NCI-H82 (cell line): ENCODE measurements around the gene APEH.
A peak's percentile ranks its signal among the peaks of the same experiment; 100 is the strongest.

ENCODE experiments used
- DNase-seq: peaks from one replicate; lab custom pipeline; 2025; lab: John Stamatoyannopoulos, UW

The APEH gene

DNA sequence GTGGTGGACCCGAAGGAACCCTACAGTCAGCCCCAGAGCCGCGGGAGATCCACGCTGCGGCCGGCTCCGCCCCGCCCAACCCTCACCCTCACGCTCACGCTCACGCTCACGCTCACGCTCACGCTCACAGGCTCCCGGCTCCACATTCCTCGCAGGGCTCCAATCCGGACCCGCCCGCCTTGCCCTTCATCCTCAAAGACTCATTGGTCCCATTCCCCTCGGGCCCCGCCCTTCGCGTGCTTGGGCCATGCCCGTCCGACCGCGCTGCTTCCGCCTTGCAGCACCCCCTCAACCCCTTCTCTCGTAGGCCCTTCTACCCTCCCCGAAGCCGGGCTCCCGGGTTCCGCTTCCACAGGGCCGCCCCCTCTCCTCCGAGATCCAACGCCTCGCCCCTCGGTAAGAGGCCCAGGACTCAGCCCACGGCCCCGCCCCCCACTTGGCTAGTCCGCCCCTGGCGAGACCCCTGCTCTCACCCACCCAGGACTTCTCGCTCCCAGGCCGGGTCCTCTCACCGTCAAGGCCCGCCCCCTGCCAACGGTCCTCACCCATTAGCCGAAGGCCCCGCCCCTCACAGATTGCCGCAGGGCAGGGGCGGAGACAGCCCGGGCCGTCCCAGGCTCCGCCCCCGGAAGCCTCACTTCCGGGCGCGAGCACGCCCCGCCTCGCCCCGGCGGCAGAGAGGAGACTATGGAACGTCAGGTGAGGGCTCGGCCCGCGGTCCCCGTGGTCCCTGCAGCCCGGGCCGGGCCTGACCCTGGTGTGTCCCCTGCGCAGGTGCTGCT, at the start of gene APEH:
Gene APEH, plus strand, starts transcription at position 637 of the 782 bp plus-strand sequence. Its CDS starts 51 bp downstream, at position 688.
- no peak for DNase-seq

DNA sequence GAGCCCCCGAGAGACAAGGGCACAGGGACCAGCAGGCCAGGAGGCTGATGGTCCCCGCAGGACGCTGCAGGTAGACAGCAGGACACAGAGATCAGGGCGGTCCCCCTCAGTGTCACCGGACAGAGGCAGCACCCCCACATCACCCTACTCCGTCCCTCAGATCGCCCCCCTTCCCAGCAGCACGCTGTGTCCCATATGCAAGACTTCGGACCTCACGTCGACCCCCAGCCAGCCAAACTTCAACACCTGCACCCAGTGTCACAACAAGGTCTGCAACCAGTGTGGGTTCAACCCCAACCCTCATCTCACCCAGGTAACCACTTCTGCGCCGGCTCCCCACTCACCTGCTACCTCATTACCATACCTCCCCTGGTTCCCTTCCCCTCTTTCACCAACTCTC, 49.1 kb upstream of the APEH start:
- DNase-seq, result no peak

DNA sequence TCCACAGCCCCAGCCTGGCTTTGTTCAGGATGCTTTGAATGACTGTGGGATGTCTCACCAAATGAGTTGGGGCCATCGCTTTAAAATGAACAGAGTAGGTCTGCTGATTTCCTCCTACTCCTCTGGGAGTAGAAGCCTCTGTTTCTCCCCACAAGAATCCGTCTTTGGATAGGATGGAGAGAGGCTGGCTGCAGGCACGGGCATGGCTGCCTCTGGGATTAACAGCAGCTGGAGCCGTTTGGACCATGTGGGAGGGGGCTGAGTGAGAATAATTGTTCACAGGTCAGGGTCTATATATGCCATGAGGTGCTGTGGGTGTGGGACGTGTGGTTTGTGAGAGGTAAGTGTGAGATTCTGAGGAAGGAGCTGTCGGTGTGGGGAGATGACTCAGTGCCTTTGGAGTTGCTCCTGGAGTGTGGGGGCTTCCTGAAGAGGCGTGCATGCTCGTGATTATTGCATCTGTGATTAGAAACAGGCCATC, 48.0 kb upstream of the APEH start:
- no peak for DNase-seq

DNA sequence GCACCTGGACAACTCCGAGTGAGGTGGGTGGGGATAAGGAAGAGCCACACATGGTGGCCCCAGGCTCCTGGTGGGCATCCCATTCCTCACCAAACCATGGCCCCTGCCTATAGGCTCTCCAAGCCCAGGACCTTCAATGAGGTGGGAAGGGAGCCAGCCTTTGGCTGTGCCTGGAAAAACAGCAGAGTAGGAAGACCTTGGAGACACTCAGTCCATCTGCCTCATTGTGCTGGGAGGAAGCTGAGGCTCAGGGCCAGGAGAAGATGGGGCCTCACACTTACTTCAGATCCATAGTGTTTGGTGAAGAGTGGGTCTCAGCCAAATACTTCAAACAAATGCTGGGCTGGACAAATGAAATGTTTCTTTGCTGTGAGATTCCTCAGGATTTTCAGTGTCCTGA, 47.4 kb upstream of the APEH start:
- DNase-seq, result no peak

DNA sequence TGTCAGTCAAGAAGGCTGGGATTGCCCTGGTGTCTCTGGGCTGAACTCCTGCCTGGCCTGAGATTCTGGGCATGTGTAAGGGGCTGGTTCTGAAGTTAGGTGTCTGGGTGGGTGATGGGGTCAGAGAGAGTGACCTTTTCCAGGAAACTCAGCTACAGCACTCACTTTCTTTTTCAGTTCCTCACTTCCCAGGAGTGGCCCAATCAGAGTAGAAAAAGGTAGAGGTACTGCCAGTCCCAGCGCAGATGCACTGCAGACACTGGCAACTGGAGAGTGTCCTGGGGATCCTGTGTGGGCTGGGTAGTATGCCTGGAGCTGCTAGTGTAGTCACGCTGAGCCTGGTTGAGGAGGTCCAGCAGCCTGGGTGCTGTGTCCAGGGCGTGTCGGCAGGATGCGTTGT, 46.5 kb upstream of the APEH start:
- no peak for DNase-seq

DNA sequence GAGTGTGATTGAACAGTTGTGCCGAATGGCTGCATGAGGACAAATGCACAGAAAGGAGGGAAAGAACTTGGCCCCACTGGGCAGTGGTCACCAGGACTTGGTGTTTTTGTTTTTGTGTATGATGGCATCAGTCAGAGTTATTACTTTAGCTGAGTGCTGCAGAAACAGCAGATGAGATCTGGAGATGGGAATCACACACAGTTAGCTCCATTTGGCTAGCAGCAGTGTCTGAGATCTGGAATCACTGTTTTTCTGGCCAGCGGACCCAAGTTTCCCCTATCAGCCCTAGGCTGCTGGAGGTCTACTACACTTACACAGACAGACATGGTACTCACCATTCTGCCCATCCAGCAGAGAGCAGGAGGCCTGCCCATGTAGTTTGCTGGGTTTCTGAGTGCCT, 45.9 kb upstream of the APEH start:
- no peak for DNase-seq

DNA sequence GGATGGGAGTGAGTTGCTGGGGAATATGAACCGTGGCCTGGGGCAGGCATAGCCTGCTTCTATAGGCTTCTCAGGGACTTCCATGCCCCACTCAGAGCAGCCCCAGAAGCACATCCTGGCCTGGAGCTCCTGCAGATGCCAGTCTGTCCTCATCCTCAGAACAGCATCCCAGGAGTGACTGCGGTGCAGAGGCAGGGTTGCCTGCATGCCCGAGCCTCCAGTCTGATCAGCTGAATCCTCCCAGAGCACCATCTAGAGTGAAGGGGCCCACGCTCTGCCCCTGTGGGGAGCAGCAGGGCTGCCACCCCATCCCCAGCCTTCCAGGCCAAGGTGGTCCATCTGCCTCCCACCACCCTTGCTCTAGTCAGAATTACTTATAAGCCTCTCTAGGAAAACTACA, 44.7 kb upstream of the APEH start:
- no peak for DNase-seq

DNA sequence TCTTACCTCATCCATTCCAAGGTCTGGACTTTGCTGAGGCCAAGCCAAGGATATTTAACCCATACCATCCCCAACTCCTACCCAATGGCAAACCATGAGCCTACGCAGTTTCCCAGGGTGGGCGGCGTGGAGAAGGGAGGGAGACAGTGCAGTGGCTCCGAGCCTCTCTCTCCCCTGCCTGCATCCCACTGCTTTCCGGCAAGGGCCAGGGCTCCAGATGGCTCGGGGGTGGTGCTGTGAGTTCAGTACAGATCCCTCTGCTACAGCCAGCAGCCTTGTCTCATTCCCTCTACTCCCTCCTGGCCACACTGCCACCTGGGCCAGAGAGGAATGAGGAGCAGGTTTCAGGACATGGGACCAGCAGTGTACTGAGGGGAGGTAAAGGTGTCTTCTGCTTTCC, 44.3 kb upstream of the APEH start:
- DNase-seq, result peak; percentile 54

DNA sequence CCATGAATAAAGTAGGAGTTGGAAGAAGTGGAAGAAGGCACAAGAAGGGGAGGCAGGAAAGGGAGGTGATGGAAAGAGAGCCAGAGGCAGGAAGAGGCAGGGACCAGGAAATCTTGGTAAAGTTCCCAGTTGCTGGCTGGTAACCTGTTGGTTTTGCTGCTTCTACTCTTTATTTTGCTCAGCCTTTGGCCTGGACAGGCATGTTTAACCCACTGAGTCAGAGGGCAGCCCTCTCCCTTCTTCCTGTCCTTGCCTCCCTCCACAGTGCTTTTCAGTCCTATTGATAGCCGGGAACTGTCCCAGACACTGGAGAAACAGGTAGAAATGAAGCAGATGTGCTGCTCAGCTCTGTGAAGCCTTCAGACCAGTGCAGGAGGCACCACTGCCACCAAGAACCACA, 43.4 kb upstream of the APEH start:
- no peak for DNase-seq

DNA sequence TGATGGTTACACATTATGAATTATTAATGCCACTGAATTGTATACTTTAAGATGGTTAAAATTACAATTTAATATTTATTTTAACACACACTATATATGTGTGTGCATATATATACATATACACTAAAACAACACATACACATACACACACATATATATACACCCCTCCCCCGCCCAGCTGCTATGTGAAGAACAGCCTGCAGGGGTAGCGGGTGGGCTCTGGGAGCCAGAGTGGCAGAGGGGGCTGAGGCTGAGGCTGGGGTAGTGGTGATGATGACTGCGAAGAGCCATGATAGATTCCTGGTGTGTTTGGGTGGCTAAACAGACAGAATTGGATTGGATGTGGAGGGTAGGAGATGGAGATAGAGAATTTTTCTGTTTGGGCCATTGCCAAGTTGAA, 39.4 kb upstream of the APEH start:
- DNase-seq, result peak; percentile 19

DNA sequence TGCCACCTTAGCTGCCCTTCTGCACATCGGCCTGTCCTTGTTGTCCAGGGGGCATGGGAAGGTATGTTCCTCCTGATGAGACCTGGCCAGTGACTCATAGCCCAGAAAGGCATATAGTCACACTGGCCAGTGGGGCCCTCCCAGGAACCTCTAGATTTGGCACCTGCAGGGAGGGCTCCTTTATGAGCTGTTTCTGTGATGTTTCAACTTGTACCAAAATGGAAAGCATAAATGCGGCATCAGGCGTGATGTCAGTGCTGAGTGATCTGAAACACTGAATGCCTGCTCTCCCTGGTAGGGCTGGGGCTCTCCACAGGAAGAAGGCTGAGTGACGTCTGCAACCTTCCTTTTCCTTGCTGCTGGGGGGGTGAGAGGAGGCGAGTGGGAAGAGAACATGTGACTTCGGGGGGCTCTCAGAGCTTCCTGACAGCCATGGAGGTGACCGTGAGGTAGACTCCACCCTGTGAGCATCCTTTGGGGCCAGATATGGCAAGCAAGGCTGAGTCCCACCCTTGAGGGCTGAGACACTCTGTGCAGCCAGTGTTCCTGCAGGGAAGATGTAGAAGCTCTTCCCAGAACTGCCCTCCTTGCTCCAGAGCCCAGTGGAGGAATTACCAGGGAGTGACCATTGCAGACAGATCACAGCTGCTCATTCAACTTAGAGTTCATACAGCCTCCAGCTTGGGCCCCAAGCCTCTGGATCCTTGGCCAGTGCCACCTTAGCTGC, 37.1 kb upstream of the APEH start:
- no peak for DNase-seq

DNA sequence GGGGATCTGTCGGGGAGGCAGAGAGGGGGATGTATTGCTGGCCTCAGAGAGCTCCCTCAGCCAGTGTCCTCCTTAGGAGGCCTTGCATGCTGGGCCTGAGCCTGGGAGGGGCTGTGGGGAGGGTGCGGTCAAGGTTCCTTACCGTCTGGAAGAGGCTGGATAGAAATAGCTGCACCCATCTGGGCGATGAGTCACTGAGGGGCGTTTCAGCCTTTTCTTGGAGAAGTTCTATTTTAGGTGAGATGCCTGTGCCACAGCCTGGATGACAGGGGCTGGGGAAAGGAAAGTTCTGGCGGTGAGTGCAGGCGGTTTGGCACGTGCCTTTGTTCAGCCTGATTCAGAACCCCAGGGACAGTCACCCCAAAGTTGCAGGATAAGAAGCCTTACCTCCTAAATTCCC, 35.7 kb upstream of the APEH start:
- DNase-seq, result no peak

DNA sequence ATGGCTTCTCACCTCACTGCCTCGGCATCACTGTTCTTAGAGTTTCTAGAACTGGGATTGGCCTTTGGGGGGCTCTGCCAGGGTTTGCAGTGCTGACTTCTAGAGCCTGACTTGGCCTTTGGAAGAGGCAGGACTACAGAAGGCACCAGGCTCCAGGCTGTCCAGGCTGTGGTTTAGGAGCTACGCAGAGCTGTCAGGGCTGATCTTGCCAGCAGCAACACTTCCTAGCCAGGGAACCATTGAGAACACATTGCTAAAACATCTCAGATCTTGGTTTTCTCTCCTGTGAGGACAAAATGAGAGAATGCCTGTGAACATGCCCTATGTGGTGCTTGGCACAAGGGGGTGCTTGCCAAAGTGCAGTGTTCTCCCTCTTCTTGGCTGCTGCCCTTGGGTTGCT, 34.6 kb upstream of the APEH start:
- DNase-seq, result no peak

DNA sequence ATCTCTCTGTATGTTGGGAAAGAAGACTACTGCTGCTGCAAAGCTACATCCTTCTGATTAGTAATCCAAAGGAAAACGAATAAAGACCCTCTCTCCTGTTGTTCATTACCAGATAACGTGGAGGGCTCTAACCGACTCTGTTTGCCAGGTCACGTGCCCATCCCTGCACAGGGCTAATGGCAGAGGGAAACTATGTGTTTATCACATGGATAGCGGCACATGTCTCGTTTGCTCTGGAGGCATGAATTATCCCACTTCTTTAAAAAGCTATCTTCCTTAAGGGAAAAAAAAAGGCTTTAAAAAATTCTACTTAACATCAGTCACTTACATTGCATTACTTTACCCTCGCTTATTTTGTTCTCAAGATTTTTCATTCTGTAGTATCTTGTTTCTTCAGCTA, 32.9 kb upstream of the APEH start:
- DNase-seq, result no peak

DNA sequence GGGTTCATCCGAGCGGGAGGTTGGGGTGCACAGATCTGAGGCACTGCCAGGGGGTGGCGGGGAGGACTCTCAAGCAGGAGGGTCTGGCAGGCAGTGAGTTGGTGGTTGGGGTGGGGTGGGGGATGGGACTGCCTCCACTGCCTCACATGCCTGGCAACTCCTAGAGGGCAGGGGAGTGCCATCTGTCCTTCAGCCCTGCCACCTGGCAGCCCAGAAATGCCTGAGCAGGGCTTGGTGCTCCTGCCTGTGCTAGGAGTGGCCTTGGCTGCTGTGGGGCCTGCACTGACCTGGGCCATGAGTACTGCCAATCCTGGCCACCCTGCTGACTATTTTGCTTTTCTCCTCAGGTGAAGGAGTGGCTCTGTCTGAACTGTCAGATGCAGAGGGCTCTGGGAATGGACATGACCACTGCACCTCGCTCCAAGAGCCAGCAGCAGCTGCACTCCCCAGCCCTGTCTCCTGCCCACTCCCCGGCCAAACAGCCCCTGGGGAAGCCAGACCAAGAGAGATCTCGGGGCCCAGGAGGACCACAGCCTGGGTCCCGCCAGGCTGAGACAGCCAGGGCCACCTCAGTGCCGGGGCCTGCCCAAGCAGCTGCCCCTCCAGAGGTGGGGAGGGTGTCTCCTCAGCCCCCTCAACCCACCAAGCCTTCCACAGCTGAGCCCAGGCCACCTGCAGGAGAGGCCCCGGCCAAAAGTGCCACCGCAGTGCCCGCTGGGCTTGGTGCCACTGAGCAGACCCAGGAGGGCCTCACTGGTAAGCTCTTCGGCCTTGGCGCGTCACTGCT, 32.0 kb upstream of the APEH start:
- no peak for DNase-seq

DNA sequence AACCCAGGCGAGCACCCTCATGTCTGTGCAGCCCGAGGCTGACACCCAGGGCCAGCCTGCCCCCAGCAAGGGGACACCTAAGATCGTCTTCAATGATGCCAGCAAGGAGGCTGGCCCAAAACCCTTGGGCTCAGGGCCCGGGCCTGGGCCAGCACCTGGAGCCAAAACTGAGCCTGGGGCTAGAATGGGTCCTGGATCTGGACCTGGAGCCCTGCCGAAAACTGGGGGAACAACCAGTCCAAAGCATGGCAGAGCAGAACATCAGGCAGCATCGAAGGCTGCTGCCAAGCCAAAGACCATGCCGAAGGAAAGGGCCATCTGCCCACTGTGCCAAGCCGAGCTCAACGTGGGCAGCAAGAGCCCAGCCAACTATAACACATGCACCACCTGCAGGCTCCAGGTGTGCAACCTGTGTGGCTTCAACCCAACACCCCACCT, 31.4 kb upstream of the APEH start:
- DNase-seq, result no peak

DNA sequence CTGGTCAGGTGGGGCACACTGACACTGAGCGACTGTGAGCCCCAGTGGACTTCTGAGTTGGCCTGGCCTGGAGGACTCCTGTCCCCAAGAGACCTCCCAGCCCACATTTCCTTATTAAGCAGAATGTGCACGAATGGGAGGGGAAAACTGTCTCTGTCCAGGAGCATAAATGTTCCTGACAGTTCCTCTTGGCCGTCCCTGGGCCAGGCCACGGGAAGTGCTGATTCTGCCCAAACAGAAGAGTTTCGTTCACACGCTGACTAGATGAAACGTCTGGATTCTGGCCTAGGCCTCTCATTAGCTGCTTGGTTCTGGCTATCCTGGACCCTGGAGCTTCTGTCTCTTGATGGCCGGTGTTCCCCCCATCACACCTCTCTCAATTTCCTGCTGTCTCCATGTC, 29.5 kb upstream of the APEH start:
- no peak for DNase-seq

DNA sequence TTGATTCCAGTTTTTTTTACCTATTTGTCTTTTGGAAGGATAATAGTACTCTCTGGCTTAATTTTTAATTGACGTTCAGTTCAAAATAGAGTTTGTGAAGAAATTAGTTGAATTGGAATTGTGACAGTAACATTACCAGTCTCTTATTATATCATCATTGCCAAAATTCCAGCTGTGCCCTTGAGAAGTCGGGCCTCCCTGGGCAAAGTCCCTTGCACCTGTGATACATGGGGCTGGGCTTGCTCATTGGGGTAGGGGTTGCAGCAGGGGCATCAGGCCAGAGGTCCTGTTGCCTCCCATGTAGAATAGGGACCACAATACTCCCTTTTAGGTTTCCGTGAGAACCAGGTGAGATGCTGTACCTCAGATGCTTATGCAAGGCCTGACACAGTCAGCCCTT, 27.9 kb upstream of the APEH start:
- no peak for DNase-seq

DNA sequence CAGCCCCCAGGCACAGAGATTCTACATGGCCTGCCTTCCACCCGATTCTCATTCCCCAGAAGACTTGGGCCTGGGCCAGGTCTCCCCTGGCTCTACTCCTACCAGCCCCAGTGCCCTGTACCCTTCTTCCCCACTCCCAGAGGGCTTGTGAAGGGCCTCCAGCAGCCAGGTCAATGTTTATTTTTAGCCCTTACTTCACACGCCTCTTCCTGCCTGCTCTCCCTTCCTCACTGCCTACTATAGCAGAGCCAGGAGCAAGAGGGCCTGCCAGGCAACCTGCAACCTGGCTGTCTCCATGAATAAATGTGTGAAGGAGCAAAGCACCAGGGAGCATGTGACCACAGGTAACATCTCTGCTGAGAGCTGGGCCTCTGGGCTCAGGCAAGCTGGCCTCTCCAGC, 26.4 kb upstream of the APEH start:
- no peak for DNase-seq

DNA sequence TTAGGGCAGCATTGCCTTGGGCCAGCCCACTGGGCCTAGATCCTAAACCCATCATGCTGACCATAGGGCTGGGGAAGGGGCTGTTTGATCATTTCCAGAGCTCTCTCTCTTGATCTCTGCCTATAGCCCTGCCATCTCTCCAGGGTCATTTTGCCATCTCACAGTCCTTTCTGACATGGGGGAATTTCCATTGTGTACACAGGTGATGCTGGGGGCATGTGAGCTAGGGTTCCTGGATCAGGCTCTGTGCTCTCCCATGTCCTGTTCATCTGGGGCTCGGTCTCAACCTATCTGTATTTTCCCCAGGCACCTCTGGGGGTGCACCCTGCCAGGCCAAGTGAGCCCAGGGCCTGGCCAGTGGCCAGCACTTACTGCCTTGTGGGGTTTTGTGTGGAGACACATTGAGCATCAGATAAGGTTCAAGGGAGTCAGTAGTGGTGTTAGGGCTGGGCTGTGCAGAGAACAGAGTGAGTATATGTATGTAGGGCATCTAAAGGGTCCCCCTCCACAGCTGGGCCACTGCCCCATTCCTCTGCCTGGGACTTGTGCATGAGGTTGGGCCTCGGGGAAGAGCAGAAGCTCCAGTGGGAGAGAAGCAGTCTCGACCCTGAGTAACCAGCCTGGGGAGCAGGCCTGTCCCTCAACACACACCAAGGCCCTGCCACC, 25.7 kb upstream of the APEH start:
- DNase-seq, result no peak

DNA sequence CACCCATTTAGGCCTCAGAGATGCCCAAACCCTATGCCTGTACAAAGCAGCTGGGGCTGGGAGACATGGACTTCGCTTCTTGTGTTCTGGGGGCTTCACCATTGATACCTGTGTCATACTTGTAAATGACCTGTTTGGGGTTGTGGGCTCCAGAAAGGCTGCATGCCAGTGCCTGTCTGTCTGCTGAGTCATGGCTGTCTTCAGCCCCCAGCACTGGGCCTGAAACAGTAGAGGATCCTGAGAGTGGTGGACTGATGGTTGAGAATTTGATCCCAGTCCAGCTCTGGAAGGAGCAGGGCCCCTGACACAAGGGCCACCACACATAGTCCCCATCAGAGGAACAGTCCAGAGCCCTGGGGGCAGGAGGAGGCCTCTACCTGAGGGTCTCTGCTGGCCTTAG, 24.6 kb upstream of the APEH start:
- DNase-seq, result no peak

DNA sequence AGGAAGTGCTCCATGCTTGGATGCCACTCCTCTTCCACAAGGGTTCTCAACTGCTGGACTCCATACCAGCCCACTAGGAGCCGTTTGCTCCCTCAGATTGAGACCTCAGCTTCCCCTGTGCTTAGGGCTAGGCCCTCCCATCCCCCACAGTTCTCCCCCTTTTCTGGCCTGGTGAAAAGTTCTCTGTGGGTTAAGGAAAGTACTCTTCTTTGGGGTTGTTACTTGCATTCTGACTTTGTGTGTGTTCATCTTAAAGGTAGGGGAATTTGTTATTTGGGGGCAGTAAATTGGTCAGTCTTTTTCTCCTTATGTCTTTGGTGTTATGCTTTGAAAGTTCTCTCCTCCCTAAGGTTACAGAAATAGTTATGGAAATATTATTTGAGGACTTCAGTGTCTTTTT, 24.0 kb upstream of the APEH start:
- no peak for DNase-seq
